Measurements from ENCODE around the gene IQCK.

- no peak for TF ChIP-seq EZH2 (IDR thresholded peaks at IDR 0.05; ENCODE audit: borderline replicate concordance)
- TF ChIP-seq CTCF (IDR thresholded peaks at IDR 0.05; ENCODE audit: poor library complexity), result no peak
- no peak for TF ChIP-seq EZH2phosphoT487 (IDR thresholded peaks at IDR 0.05; ENCODE audit: low read depth, severe bottlenecking, unreplicated experiment)
These were observed 183.1 kb downstream of the IQCK start for GRCh38 chr16:19901164-19901563.

Measured in hepatocyte (in vitro differentiated cells).